Measurements from ENCODE around the gene KDM4B. TPM values are rescaled to one million over a fixed set of nuclear protein-coding genes. Genes with fewer than 3 reads are reported as not detected.
A peak's percentile ranks its signal among the peaks of the same experiment; 100 is the strongest.

Gene KDM4B
- total and polyA plus RNA-seq, 7 donors, result 9.3 to 45.9 (median 29.5) TPM

- ATAC-seq (peak; percentile 69 to 78 (median 77)), DNase-seq (peak; percentile 83 to 93)
- Histone ChIP-seq H3K36me3 (ENCODE audit: insufficient read depth in 1 of 2, low read depth in 1 of 2) (no peaks in the 10 kb centered on the region), H3K9me3 (no peaks in the 10 kb centered on the region), H3K27ac (peak overlapping the region; percentile 83), H3K27me3 (ENCODE audit: insufficient read depth in 3 of 3, low read length in 2 of 3) (no peaks in the 10 kb centered on the region), H3K4me1 (peaks cover 81% of the 10 kb centered on the region), H3K4me3 (peak overlapping the region; percentile 19)
- intact Hi-C loops (cut with DNase I), result loop anchor here (5.0 to 10.0 kb wide), 2 partner anchors 48 to 56 kb away; no protein-coding TSS in a partner anchor
- 16 to 39% (median 18%) methylated on average over 33 of the region's 33 CpGs for WGBS, 3 donors
- TF ChIP-seq CTCF (IDR thresholded peaks at IDR 0.05), result peak; percentile 19
Measured at GRCh38 chr19:4976401-4977298, 7.7 kb downstream of the KDM4B start.

DNA sequence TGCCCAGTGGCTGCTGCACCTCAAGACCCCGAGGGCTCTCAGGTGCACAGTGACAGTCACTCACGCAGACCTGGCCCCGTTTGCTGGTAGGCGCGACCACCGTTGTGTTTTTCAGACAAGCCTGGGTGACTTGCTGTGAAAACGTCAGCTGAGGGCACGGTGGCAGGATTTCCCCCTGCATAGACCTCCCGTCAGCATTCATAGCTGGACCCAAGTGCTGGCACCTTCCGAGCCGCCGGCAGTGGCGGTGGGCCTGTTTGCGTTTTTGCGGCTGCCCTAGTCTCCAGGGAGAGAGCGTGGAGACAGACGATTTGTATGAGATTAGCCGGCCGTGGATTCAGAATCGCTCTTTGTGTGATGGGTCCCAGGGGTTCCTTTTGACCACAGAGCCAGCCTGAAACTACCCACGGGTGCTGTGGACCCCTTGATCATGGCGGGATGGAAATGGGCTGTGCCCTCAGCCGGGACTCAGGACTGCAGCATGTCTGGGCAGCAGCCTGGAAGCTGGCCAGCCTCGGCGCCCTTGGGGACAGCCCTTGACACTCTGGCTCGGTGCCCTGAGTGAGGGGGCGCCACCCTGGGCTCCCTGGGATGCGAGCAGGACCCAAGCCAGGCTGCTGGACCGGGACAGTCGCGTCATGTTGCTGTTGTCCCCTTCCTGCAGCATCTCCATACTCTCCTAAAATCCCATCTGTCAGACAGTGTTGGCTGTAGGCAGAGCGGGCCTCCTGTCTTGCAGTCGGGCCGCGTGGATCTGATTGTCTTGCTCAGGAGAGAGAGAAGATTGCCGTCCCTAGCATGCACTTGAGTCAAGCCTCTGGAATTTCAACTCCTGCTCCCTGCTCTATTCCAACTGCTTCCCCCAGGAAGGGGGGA, 8.6 kb downstream of the KDM4B start:
- DNase-seq (peak; percentile 49 to 66), ATAC-seq (peak in 1 of 4 donors; percentile 10)
- no peaks in the 10 kb centered on the region for H3K36me3 ChIP-seq (ENCODE audit: insufficient read depth in 1 of 2, low read depth in 1 of 2)
- no peak overlapping the region for H3K4me3 ChIP-seq
- H3K9me3 ChIP-seq, result no peaks in the 10 kb centered on the region
- no peak for TF ChIP-seq CTCF (IDR thresholded peaks at IDR 0.05)
- peak overlapping the region; percentile 83 for H3K27ac ChIP-seq
- intact Hi-C loops (cut with DNase I), result loop anchor here (5.0 to 10.0 kb wide), 2 partner anchors 47 to 55 kb away; no protein-coding TSS in a partner anchor
- WGBS, 3 donors, result 49 to 66% (median 50%) methylated on average over 36 of the region's 36 CpGs
- no peaks in the 10 kb centered on the region for H3K27me3 ChIP-seq (ENCODE audit: insufficient read depth in 3 of 3, low read length in 2 of 3)
- peaks cover 79% of the 10 kb centered on the region for H3K4me1 ChIP-seq

DNA sequence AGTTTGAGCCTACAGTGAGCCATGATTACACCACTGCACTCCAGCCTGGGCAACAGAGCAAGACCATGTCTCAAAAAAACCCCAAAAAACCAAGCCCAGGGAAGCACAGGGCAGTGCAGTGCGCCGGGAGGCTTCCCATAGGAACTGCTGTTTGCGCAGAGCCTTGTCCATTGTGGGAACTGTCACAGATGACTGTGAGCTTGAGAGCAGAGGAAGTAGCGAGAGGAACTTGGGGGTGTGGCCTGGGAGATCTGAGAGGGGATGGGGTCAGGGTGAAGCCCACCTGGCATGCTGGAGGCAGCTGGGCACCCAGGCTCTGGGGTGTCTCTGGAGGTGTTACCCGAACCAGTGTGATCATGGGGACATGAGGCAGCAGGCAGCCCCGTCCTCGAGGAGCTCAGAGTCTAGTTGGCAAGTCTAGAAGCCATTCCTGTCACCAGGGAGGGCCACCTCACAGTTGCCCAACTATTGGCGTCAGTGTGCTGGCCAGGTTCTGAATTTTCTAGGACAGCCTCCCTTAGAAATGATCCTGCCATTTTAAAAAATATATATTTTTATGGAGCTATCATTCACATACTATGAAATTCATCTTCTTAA, 10.4 kb downstream of the KDM4B start:
- 58 to 63% (median 62%) methylated on average over 8 of the region's 8 CpGs for WGBS, 3 donors
- Histone ChIP-seq H3K4me1 (peaks cover 90% of the 10 kb centered on the region), H3K36me3 (ENCODE audit: insufficient read depth in 1 of 2, low read depth in 1 of 2) (no peaks in the 10 kb centered on the region), H3K4me3 (no peak overlapping the region), H3K9me3 (no peaks in the 10 kb centered on the region), H3K27me3 (ENCODE audit: insufficient read depth in 3 of 3, low read length in 2 of 3) (no peaks in the 10 kb centered on the region), H3K27ac (peak overlapping the region; percentile 14)
- TF ChIP-seq CTCF (IDR thresholded peaks at IDR 0.05), result no peak
- intact Hi-C loops (cut with DNase I), result loop anchor here (5.0 to 10.0 kb wide), 2 partner anchors 45 to 53 kb away; no protein-coding TSS in a partner anchor
- peak in 1 of 2 donors; percentile 71 for DNase-seq
- ATAC-seq, result peak in 3 of 4 donors; percentile 39 to 52 (median 50)

DNA sequence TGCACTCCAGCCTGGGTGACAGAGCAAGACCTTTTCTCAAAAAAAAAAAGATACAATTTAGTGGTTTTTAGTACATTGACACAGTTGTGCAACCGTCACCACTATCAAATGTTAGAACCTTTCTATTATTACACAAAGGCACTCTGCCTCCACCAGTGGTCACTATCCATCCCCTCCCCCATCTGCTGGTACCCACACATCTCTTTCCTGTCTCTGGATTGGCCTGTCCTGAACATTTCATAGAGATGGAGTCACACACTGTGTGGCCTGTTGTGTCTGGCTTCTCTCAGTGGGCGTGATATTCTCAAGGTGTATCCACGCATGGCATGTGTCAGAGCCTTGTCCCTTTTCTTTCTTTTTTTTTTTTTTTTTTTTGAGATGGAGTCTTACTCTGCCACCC, 11.2 kb downstream of the KDM4B start:
- Histone ChIP-seq H3K27ac (no peak overlapping the region), H3K27me3 (ENCODE audit: insufficient read depth in 3 of 3, low read length in 2 of 3) (no peaks in the 10 kb centered on the region), H3K4me3 (no peak overlapping the region), H3K9me3 (no peaks in the 10 kb centered on the region), H3K4me1 (peaks cover 86% of the 10 kb centered on the region), H3K36me3 (ENCODE audit: insufficient read depth in 1 of 2, low read depth in 1 of 2) (no peaks in the 10 kb centered on the region)
- DNase-seq, result no peak
- ATAC-seq, result peak in 3 of 4 donors; percentile 29 to 50 (median 47)
- intact Hi-C loops (cut with DNase I), result no loop called here
- WGBS, 3 donors, result 71 to 79% (median 79%) methylated on average over 3 of the region's 3 CpGs
- TF ChIP-seq CTCF (IDR thresholded peaks at IDR 0.05), result no peak

Data from psoas muscle (tissue), 8 donors.